H1 (cell line): ENCODE data around the gene PI16. TPM values are rescaled to one million over a fixed set of nuclear protein-coding genes. Genes with fewer than 3 reads are reported as not detected.
A peak's percentile ranks its signal among the peaks of the same experiment; 100 is the strongest.

Source experiments
- CTCF ChIA-PET: fragments of 300-600 bp; sonication (Branson Sonifier 250); formaldehyde crosslinking; loops from one replicate; lab custom pipeline; 2021; ENCODE audit not compliant: partially characterized antibody; lab: Charles Lee
- POLR2A ChIA-PET: fragments of 300-600 bp; sonication (Branson Sonifier 250); formaldehyde crosslinking; loops from one replicate; lab custom pipeline; 2021; ENCODE audit warnings: inconsistent platforms; ENCODE audit not compliant: partially characterized antibody; lab: Charles Lee
- DNase-seq, 2 experiments: peaks; one replicate each; pipeline versions ENCODE4 v3.0.0 to v3.0.0-alpha.2; 2010 to 2022; ENCODE audit warnings: low spot score in 2 of 2, low read depth in 1 of 2, mixed read lengths in 1 of 2
- FAIRE-seq: peaks from 2 replicates; lab custom pipeline; 2011; peaks lifted over from hg19 to GRCh38; lab: Jason Lieb, UNC
- H2AFZ ChIP-seq: 2 replicates; pipeline ENCODE4 v1.8.1; 2012; ENCODE audit warnings: low read length, inconsistent platforms
- H2AK5ac ChIP-seq: 2 replicates; pipeline ENCODE4 v1.6.1; 2013; ENCODE audit warnings: low read depth, low read length
- H2BK120ac ChIP-seq: replicated peaks from 2 replicates; pipeline ENCODE3; 2013; ENCODE audit warnings: low read depth, low read length, inconsistent platforms
- H2BK12ac ChIP-seq: 2 replicates; pipeline ENCODE4 v1.6.1; 2013; ENCODE audit warnings: low read depth, low read length
- H2BK15ac ChIP-seq: 2 replicates; pipeline ENCODE4 v1.6.1; 2013; ENCODE audit warnings: low read length
- H2BK20ac ChIP-seq: 2 replicates; pipeline ENCODE4 v1.6.1; 2013; ENCODE audit warnings: low read length
- H2BK5ac ChIP-seq: 2 replicates; pipeline ENCODE4 v1.6.1; 2013; ENCODE audit warnings: low read depth, low read length
- H3K14ac ChIP-seq: 2 replicates; pipeline ENCODE4 v1.6.1; 2013; ENCODE audit warnings: inconsistent platforms; ENCODE audit not compliant: insufficient read length
- H3K18ac ChIP-seq: 2 replicates; pipeline ENCODE4 v1.6.1; 2013; ENCODE audit warnings: low read length; ENCODE audit errors: extremely low read depth
- H3K23ac ChIP-seq: 2 replicates; pipeline ENCODE4 v1.6.1; 2013; ENCODE audit warnings: inconsistent platforms; ENCODE audit not compliant: insufficient read length
- H3K23me2 ChIP-seq: 2 replicates; pipeline ENCODE4 v1.6.1; 2013; ENCODE audit warnings: low read depth, low read length
- H3K27ac ChIP-seq: 2 replicates; pipeline ENCODE4 v1.6.1; 2011; ENCODE audit warnings: low read depth, low read length, inconsistent platforms
- H3K27me3 ChIP-seq, 4 experiments: replicated peaks in 1 of 4; 1 replicate in 1 of 4; 2 replicates in 3 of 4; pipeline versions ENCODE4 v1.6.1 to v1.8.1; 2011 to 2013; ENCODE audit warnings: low read length in 3 of 4, mild to moderate bottlenecking in 3 of 4, inconsistent platforms in 2 of 4, mixed read lengths in 2 of 4, moderate library complexity in 1 of 4; ENCODE audit not compliant: control insufficient read depth in 3 of 4, insufficient read depth in 3 of 4; ENCODE audit errors: extremely low read depth in 1 of 4
- H3K36me3 ChIP-seq, 4 experiments: 2 replicates each; pipeline versions ENCODE4 v1.6.1 to v1.8.1; 2011 to 2013; ENCODE audit warnings: mild to moderate bottlenecking in 4 of 4, low read length in 3 of 4, moderate library complexity in 2 of 4, control low read depth in 1 of 4, inconsistent platforms in 1 of 4; ENCODE audit not compliant: insufficient read depth in 4 of 4, control insufficient read depth in 2 of 4
- H3K4ac ChIP-seq: replicated peaks from 2 replicates; pipeline ENCODE3; 2013; ENCODE audit warnings: low read length, low read depth, mixed read lengths, inconsistent platforms; ENCODE audit not compliant: insufficient read length
- H3K4me1 ChIP-seq, 4 experiments: replicated peaks in 1 of 4; 1 replicate in 1 of 4; 2 replicates in 3 of 4; pipeline versions ENCODE4 v1.6.1 to v1.8.1; 2011 to 2013; ENCODE audit warnings: low read length in 3 of 4, inconsistent platforms in 2 of 4, mixed read lengths in 1 of 4; ENCODE audit not compliant: insufficient read depth in 4 of 4, control insufficient read depth in 3 of 4
- H3K4me2 ChIP-seq, 2 experiments: 2 replicates each; pipeline versions ENCODE4 v1.6.1 to v1.8.1; 2011 to 2013; ENCODE audit warnings: low read depth in 2 of 2, low read length in 2 of 2, control low read depth in 1 of 2, inconsistent platforms in 1 of 2, mild to moderate bottlenecking in 1 of 2; ENCODE audit not compliant: insufficient read depth in 1 of 2
- H3K4me3 ChIP-seq, 4 experiments: fragments of 200-600, 300-600 bp in 1 of 4; sonication (generic), shearing (Covaris generic), sonication (Bioruptor Twin) in 1 of 4; 2 replicates each; pipeline versions ENCODE4 v1.5.1 to v1.8.1; 2011 to 2016; ENCODE audit warnings: low read length in 4 of 4, low read depth in 3 of 4, control low read depth in 2 of 4, inconsistent platforms in 2 of 4, mild to moderate bottlenecking in 2 of 4, mixed read lengths in 1 of 4, moderate library complexity in 1 of 4; ENCODE audit not compliant: insufficient read depth in 2 of 4; ENCODE audit errors: extremely low read depth in 1 of 4
- H3K56ac ChIP-seq: replicated peaks from 2 replicates; pipeline ENCODE3; 2013; ENCODE audit warnings: low read depth, mild to moderate bottlenecking, mixed read lengths, low read length, inconsistent platforms; ENCODE audit not compliant: insufficient read length
- H3K79me1 ChIP-seq: 2 replicates; pipeline ENCODE4 v1.6.1; 2013; ENCODE audit warnings: low read depth, low read length, control low read depth
- H3K79me2 ChIP-seq, 2 experiments: 2 replicates each; pipeline versions ENCODE4 v1.6.1 to v1.8.1; 2012 to 2013; ENCODE audit warnings: low read length in 2 of 2, mild to moderate bottlenecking in 2 of 2, inconsistent platforms in 1 of 2; ENCODE audit not compliant: insufficient read depth in 2 of 2, control insufficient read depth in 1 of 2
- H3K9ac ChIP-seq, 4 experiments: replicated peaks in 1 of 4; 1 replicate in 1 of 4; 2 replicates in 3 of 4; pipeline versions ENCODE4 v1.6.1 to v1.8.1; 2011 to 2013; ENCODE audit warnings: low read depth in 3 of 4, low read length in 3 of 4, control low read depth in 2 of 4, mild to moderate bottlenecking in 2 of 4, moderate library complexity in 2 of 4, inconsistent platforms in 1 of 4; ENCODE audit errors: extremely low read depth in 1 of 4
- H3K9me3 ChIP-seq, 2 experiments: 2 replicates each; pipeline versions ENCODE4 v1.6.1 to v1.8.1; 2012 to 2013; ENCODE audit warnings: mild to moderate bottlenecking in 2 of 2, moderate library complexity in 2 of 2, control low read depth in 1 of 2, inconsistent platforms in 1 of 2, low read depth in 1 of 2, low read length in 1 of 2, mixed read lengths in 1 of 2; ENCODE audit not compliant: insufficient read depth in 2 of 2
- H4K20me1 ChIP-seq, 2 experiments: replicated peaks in 1 of 2; 2 replicates each; pipeline versions ENCODE3 to v1.8.1; 2011 to 2013; ENCODE audit warnings: inconsistent platforms in 2 of 2, low read length in 2 of 2, mild to moderate bottlenecking in 1 of 2; ENCODE audit not compliant: insufficient read depth in 2 of 2, control insufficient read depth in 1 of 2
- H4K5ac ChIP-seq: 2 replicates; pipeline ENCODE4 v1.6.1; 2013; ENCODE audit warnings: low read length, low read depth, mixed read lengths, inconsistent platforms; ENCODE audit not compliant: insufficient read length
- H4K8ac ChIP-seq: 2 replicates; pipeline ENCODE4 v1.8.0; 2013; ENCODE audit warnings: mild to moderate bottlenecking, moderate library complexity, low read length, inconsistent platforms; ENCODE audit not compliant: insufficient read depth; ENCODE audit errors: extremely low read depth
- H4K91ac ChIP-seq: replicated peaks from 2 replicates; pipeline ENCODE3; 2013; ENCODE audit warnings: low read length, mixed read lengths, inconsistent platforms; ENCODE audit not compliant: insufficient read length
- BCL11A ChIP-seq, 2 experiments: IDR thresholded peaks; one replicate each; pipeline ENCODE4 v1.6.1; 2011; ENCODE audit warnings: low read depth in 2 of 2, low read length in 2 of 2, mild to moderate bottlenecking in 2 of 2
- BRCA1 ChIP-seq: IDR thresholded peaks from 2 replicates; pipeline ENCODE4 v1.6.1; 2012; ENCODE audit warnings: low read depth, low read length, improper control_type of control experiment
- HDAC6 ChIP-seq: IDR thresholded peaks from one replicate; pipeline ENCODE4 v1.7.1; 2012; ENCODE audit warnings: low read depth, mild to moderate bottlenecking, inconsistent platforms, low read length, moderate library complexity
- POLR2A ChIP-seq, 2 experiments: IDR thresholded peaks; 1 replicate in 1 of 2; 2 replicates in 1 of 2; pipeline ENCODE4 v1.6.1; 2011; ENCODE audit warnings: low read depth in 2 of 2, low read length in 2 of 2, mild to moderate bottlenecking in 2 of 2; ENCODE audit errors: control extremely low read depth in 1 of 2
- POLR2AphosphoS5 ChIP-seq: IDR thresholded peaks from 2 replicates; pipeline ENCODE4 v1.6.1; 2011; ENCODE audit warnings: low read depth, low read length
- RAD21 ChIP-seq, 2 experiments: IDR thresholded peaks in 1 of 2; conservative IDR thresholded peaks in 1 of 2; 2 replicates each; pipeline ENCODE4 v1.6.1; 2011; ENCODE audit warnings: low read depth in 2 of 2, low read length in 2 of 2, improper control_type of control experiment in 1 of 2, inconsistent platforms in 1 of 2, mild to moderate bottlenecking in 1 of 2, moderate library complexity in 1 of 2
- RNF2 ChIP-seq: fragments of 200-900, 300-1000 bp; sonication (generic); IDR thresholded peaks from 2 replicates; pipeline ENCODE4 v1.7.1; 2016; ENCODE audit warnings: borderline replicate concordance, low read depth, mild to moderate bottlenecking, antibody characterized with exemption, low read length; ENCODE audit not compliant: poor library complexity, severe bottlenecking; ENCODE audit errors: missing control alignments
- SIRT6 ChIP-seq: IDR thresholded peaks from one replicate; pipeline ENCODE4 v1.7.1; 2012; ENCODE audit warnings: low read length, inconsistent platforms
- SRF ChIP-seq: IDR thresholded peaks from 2 replicates; pipeline ENCODE4 v1.6.1; 2011; ENCODE audit warnings: mild to moderate bottlenecking, low read depth, low read length, moderate library complexity
- TAF1 ChIP-seq: IDR thresholded peaks from 2 replicates; pipeline ENCODE4 v1.6.1; 2011; ENCODE audit warnings: mild to moderate bottlenecking, low read depth, low read length
- TAF7 ChIP-seq: optimal IDR thresholded peaks from 2 replicates; pipeline ENCODE3; 2011; ENCODE audit warnings: low read depth, mild to moderate bottlenecking, inconsistent platforms, low read length, moderate library complexity, borderline replicate concordance
- WGBS, 2 experiments: shearing (Covaris generic) in 1 of 2; methylation state at CpG; one replicate each; pipeline versions ENCODE4 v1.1.6 to v1.1.7; 2013 to 2015; ENCODE audit warnings: low lambda C conversion rate in 2 of 2, mixed read lengths in 2 of 2, inconsistent platforms in 1 of 2, low coverage in 1 of 2, missing lambda C conversion rate in 1 of 2; ENCODE audit not compliant: insufficient replicate concordance in 2 of 2, insufficient coverage in 1 of 2, insufficient read length in 1 of 2; ENCODE audit errors: extremely low coverage in 1 of 2, missing lambda C conversion rate in 1 of 2; 5-methylcytosine and 5-hydroxymethylcytosine counted together
- polyA plus RNA-seq, 7 experiments: library from polyadenylated mRNA; depleted of rRNA in 3 of 7; stranded (reverse) in 5 of 7; unstranded in 2 of 7; fragments of >200 nt in 5 of 7; fragments of 200-250 nt in 2 of 7; gene quantifications; 1 replicate in 5 of 7; 2 replicates in 1 of 7; 4 replicates in 1 of 7; pipeline versions ENCODE4 v1.2.1 to v1.2.3, GENCODE V29; 2011 to 2013; ENCODE audit warnings: missing spikeins in 2 of 7, mixed read lengths in 2 of 7
- total RNA-seq: library from RNA; stranded (reverse); fragmentation: NEBNext Ultra II Directional; extraction: Animal tissue kit (Norgen Biotek cat#: 25700); gene quantifications from 2 replicates; pipeline ENCODE4 v1.2.1, GENCODE V29; 2021

Gene PI16
- total and polyA plus RNA-seq, 2 of the 8 experiments (the other 6 are each of a cell fraction or from before 2014, with no cell fraction given), result 0.05 TPM; not detected in 1

DNA sequence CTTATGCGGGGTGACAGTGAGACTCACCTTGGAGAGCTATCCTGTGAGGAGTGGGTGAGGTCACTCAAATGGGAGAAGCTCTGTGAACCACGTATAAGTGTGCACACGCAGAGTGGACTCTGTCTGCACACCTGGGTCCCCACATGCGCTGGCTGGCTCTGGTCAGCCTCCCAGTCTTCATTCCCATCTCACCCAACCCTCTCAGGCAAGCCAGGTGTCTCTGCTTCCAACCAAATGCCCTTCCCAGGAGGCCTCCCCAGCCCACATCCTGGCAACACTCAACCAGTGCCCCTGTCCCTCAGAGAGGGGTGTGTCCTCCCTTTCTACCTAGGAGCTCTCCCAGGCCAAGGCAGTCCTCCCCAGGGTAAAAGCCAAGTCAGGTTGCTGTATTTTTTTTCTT lies 8.0 kb upstream of the PI16 start:
- FAIRE-seq (no peak), DNase-seq (no peak)
- Histone ChIP-seq H3K4me3 (no peak overlapping the region), H3K27me3 (no peaks in the 10 kb centered on the region), H4K8ac (peak overlapping the region; percentile 22; the same call in 1 of the 2 replicates), H3K23me2 (no peaks in the 10 kb centered on the region), H3K4ac (no peak overlapping the region), H3K9me3 (no peaks in the 10 kb centered on the region), H3K4me2 (no peak overlapping the region), H3K4me1 (peaks cover 3 to 23% (median 5%) of the 10 kb centered on the region in 4 experiments), H3K79me2 (no peaks in the 10 kb centered on the region), H2AK5ac (no peak overlapping the region), H4K5ac (no peak overlapping the region), H4K91ac (no peak overlapping the region), H3K18ac (peak overlapping the region; percentile 6; the same call in 1 of the 2 replicates), H4K20me1 (no peaks in the 10 kb centered on the region), H3K14ac (no peak overlapping the region), H3K56ac (no peak overlapping the region), H2BK20ac (no peak overlapping the region), H3K79me1 (no peaks in the 10 kb centered on the region), H3K9ac (no peak overlapping the region), H2BK120ac (no peak overlapping the region), H3K36me3 (no peaks in the 10 kb centered on the region), H3K27ac (no peak overlapping the region), H2AFZ (no peak overlapping the region), H2BK5ac (no peak overlapping the region), H3K23ac (no peak overlapping the region), H2BK12ac (0 out of 2 replicates have a peak overlapping the region, but pooled peaks have one; percentile 17), H2BK15ac (no peak overlapping the region; the same call in 1 of the 2 replicates)
- TF ChIP-seq TAF1, result no peak
- TF ChIP-seq HDAC6, result no peak
- no peak for TF ChIP-seq TAF7
- no peak for TF ChIP-seq SRF
- no peak for TF ChIP-seq SIRT6
- TF ChIP-seq BCL11A (IDR thresholded peaks at IDR 0.05; ENCODE audit: low read depth in 2 of 2, low read length in 2 of 2), result no peak
- no peak for TF ChIP-seq POLR2A (IDR thresholded peaks at IDR 0.05; ENCODE audit: control extremely low read depth in 1 of 2, low read depth in 2 of 2, low read length in 2 of 2)
- TF ChIP-seq RAD21 (IDR thresholded peaks at IDR 0.05 in 1 of 2, conservative IDR thresholded peaks at IDR 0.05 in 1 of 2; ENCODE audit: low read depth in 2 of 2, low read length in 2 of 2), result no peak
- no peak for TF ChIP-seq POLR2AphosphoS5
- TF ChIP-seq BRCA1, result no peak
- no peak for TF ChIP-seq RNF2
- POLR2A ChIA-PET, result interaction anchor here (1.6 kb wide), 1 partner anchor 10 kb away, joined by 5 read pairs; no protein-coding TSS in a partner anchor
- CTCF ChIA-PET, result interaction anchor here (1.0 to 1.4 kb wide), 2 partner anchors 18 to 32 kb away, joined by 3 read pairs; no protein-coding TSS in a partner anchor
- WGBS, 2 experiments, result 87% methylated on average over 4 of the region's 4 CpGs; no CpG with 5 or more reads in 1 of the 2 experiments
